GM12878 (cell line): ENCODE measurements around the gene FNDC3B. TPM values are rescaled to one million over a fixed set of nuclear protein-coding genes. Genes with fewer than 3 reads are reported as not detected.

ENCODE experiments used
- ATAC-seq: fragments of 200-7000 bp; cut with Tn5 transposase; 3 replicates; pipeline ENCODE4 v1.9.1; 2020; ENCODE audit warnings: mild to moderate bottlenecking, moderate library complexity
- BruUV-seq: library from RNA; stranded (reverse); fragments of 400-500 nt; replicated peaks from 2 replicates; lab custom pipeline; 2021; lab: Mats Ljungman, UMichigan
- CTCF ChIA-PET: fragments of 300-600 bp; sonication (Branson Sonifier 250); formaldehyde crosslinking; extraction: SDS; loops from one replicate; lab custom pipeline; 2021; ENCODE audit warnings: inconsistent platforms; lab: Yijun Ruan, JAX
- POLR2A ChIA-PET: fragments of 350-600 bp; formaldehyde crosslinking; extraction: SDS; loops from one replicate; lab custom pipeline; 2021; ENCODE audit warnings: inconsistent platforms; lab: Charles Lee
- RAD21 ChIA-PET: fragments of 300-600 bp; sonication (Branson Sonifier 250); formaldehyde crosslinking; loops from one replicate; lab custom pipeline; 2023; ENCODE audit warnings: antibody characterized with exemption; ENCODE audit not compliant: unreplicated experiment; lab: Charles Lee
- SMC1A ChIA-PET: fragments of 300-600 bp; sonication (Branson Sonifier 250); formaldehyde crosslinking; loops from one replicate; lab custom pipeline; 2023; ENCODE audit not compliant: unreplicated experiment, uncharacterized antibody; lab: Charles Lee
- DNase-seq: peaks from one replicate; pipeline ENCODE4 v3.0.0-alpha.2; 2011; ENCODE audit warnings: low read depth, low spot score
- FAIRE-seq: peaks from 3 replicates; lab custom pipeline; 2011; peaks lifted over from hg19 to GRCh38; lab: Jason Lieb, UNC
- H2AFZ ChIP-seq: 2 replicates; pipeline ENCODE4 v1.6.0; 2011; ENCODE audit warnings: low read depth, low read length, control low read depth; ENCODE audit not compliant: control insufficient read depth
- H3K27ac ChIP-seq: 2 replicates; pipeline ENCODE4 v1.5.1; 2011; ENCODE audit warnings: control low read depth; ENCODE audit not compliant: control insufficient read depth, insufficient read depth
- H3K27me3 ChIP-seq, 2 experiments: replicated peaks in 1 of 2; 2 replicates each; pipeline versions ENCODE4 v1.6.0 to v1.6.1; 2011; ENCODE audit warnings: low read length in 1 of 2; ENCODE audit not compliant: control insufficient read depth in 2 of 2, insufficient read depth in 2 of 2
- H3K36me3 ChIP-seq, 2 experiments: 2 replicates each; pipeline ENCODE4 v1.5.1; 2011; ENCODE audit warnings: low read length in 1 of 2; ENCODE audit not compliant: control insufficient read depth in 2 of 2, insufficient read depth in 2 of 2
- H3K4me1 ChIP-seq: 2 replicates; pipeline ENCODE4 v1.6.1; 2011; ENCODE audit warnings: mild to moderate bottlenecking, low read length, moderate library complexity, mixed read lengths; ENCODE audit not compliant: control insufficient read depth, insufficient read depth
- H3K4me2 ChIP-seq: 2 replicates; pipeline ENCODE4 v1.6.0; 2011; ENCODE audit warnings: control low read depth; ENCODE audit not compliant: control insufficient read depth, insufficient read depth
- H3K4me3 ChIP-seq: fragments of 200-600 bp; sonication (generic); 2 replicates; pipeline ENCODE4 v1.5.1; 2016
- H3K79me2 ChIP-seq: 2 replicates; pipeline ENCODE4 v1.6.0; 2011; ENCODE audit warnings: low read length; ENCODE audit not compliant: control insufficient read depth, insufficient read depth
- H3K9ac ChIP-seq: 2 replicates; pipeline ENCODE4 v1.8.0; 2011; ENCODE audit warnings: low read length, control low read depth, mixed read lengths; ENCODE audit not compliant: control insufficient read depth, insufficient read depth
- H3K9me3 ChIP-seq: replicated peaks from 3 replicates; pipeline ENCODE4 v1.5.1; 2011; ENCODE audit warnings: mild to moderate bottlenecking, low read length; ENCODE audit not compliant: control insufficient read depth, insufficient read depth
- H4K20me1 ChIP-seq: 2 replicates; pipeline ENCODE4 v1.6.0; 2011; ENCODE audit not compliant: control insufficient read depth, insufficient read depth
- BACH1 ChIP-seq: fragments of 450-650 bp; IDR thresholded peaks from 2 replicates; pipeline ENCODE4 v1.6.1; 2017; ENCODE audit warnings: mild to moderate bottlenecking, borderline replicate concordance
- BRCA1 ChIP-seq: IDR thresholded peaks from 2 replicates; pipeline ENCODE4 v1.6.1; 2011; ENCODE audit warnings: low read depth, low read length, improper control_type of control experiment
- CBFB ChIP-seq: IDR thresholded peaks from 2 replicates; pipeline ENCODE4 v1.6.1; 2016; ENCODE audit warnings: antibody characterized with exemption, low read depth
- HDAC2 ChIP-seq: fragments of 200-600 bp; sonication (generic); IDR thresholded peaks from 2 replicates; pipeline ENCODE4 v1.6.1; 2017
- HDAC6 ChIP-seq: fragments of 200-600 bp; sonication (generic); IDR thresholded peaks from one replicate; pipeline ENCODE4 v1.8.0; 2017; ENCODE audit warnings: antibody characterized with exemption; ENCODE audit not compliant: unreplicated experiment
- HSF1 ChIP-seq: fragments of 150-350 bp; IDR thresholded peaks from 2 replicates; pipeline ENCODE4 v1.6.1; 2014; ENCODE audit warnings: mild to moderate bottlenecking, low read depth, low read length
- IKZF2 ChIP-seq, 2 experiments: fragments of 450-650 bp; IDR thresholded peaks; 2 replicates each; pipeline ENCODE4 v1.6.1; 2017; ENCODE audit warnings: mild to moderate bottlenecking in 2 of 2, moderate library complexity in 2 of 2
- MXI1 ChIP-seq: fragments of 150-350 bp; IDR thresholded peaks from 2 replicates; pipeline ENCODE4 v1.6.1; 2011; ENCODE audit warnings: low read depth, mild to moderate bottlenecking, inconsistent platforms, low read length, improper control_type of control experiment
- NFYA ChIP-seq: IDR thresholded peaks from 2 replicates; pipeline ENCODE4 v1.6.1; 2011; ENCODE audit warnings: low read depth, mild to moderate bottlenecking, low read length, improper control_type of control experiment, borderline replicate concordance
- POLR2AphosphoS5 ChIP-seq: IDR thresholded peaks from 2 replicates; pipeline ENCODE4 v1.6.1; 2011; ENCODE audit warnings: mild to moderate bottlenecking, low read length, inconsistent platforms
- SPI1 ChIP-seq: IDR thresholded peaks from 2 replicates; pipeline ENCODE4 v1.6.1; 2011; ENCODE audit warnings: low read depth, mild to moderate bottlenecking, low read length, moderate library complexity, borderline replicate concordance; ENCODE audit not compliant: insufficient read depth
- SUZ12 ChIP-seq: fragments of 200-600 bp; sonication (generic); IDR thresholded peaks from one replicate; pipeline ENCODE4 v1.6.1; 2018; ENCODE audit warnings: antibody characterized with exemption, mild to moderate bottlenecking; ENCODE audit not compliant: unreplicated experiment
- YY1 ChIP-seq: IDR thresholded peaks from 2 replicates; pipeline ENCODE4 v1.6.1; 2011; ENCODE audit warnings: low read depth, mild to moderate bottlenecking, low read length
- ZBTB4 ChIP-seq: fragments of 450-650 bp; formaldehyde crosslinking; IDR thresholded peaks from 2 replicates; pipeline ENCODE4 v1.4.0; 2022; ENCODE audit warnings: mild to moderate bottlenecking, moderate library complexity
- ZNF274 ChIP-seq: IDR thresholded peaks from one replicate; pipeline ENCODE4 v1.8.0; 2011; ENCODE audit not compliant: insufficient read length, insufficient read depth
- WGBS: methylation state at CpG from one replicate; pipeline ENCODE4 v1.1.6; 2016; ENCODE audit warnings: low lambda C conversion rate; ENCODE audit not compliant: insufficient replicate concordance, insufficient coverage; ENCODE audit errors: missing lambda C conversion rate; 5-methylcytosine and 5-hydroxymethylcytosine counted together
- in situ Hi-C: fragments of 300-500 bp; cut with MboI; formaldehyde crosslinking; loops from 9 replicates; pipeline ENCODE4 v1.14.3; 2018; ENCODE audit warnings: mixed read lengths
- intact Hi-C: fragments of 100-400 bp; cut with micrococcal nuclease; formaldehyde crosslinking; loops from one replicate; pipeline ENCODE4 v1.14.2; 2022; ENCODE audit not compliant: unreplicated experiment
- polyA plus RNA-seq, 11 experiments: library from polyadenylated mRNA; depleted of rRNA in 4 of 11; unstranded in 6 of 11; stranded (reverse) in 5 of 11; fragments of >200 nt; fragmentation: Nextera tagmentation in 4 of 11; fragmentation: Illumina TruSeq in 1 of 11; extraction: Ambion mirVana in 4 of 11; extraction: Trizol in 1 of 11; gene quantifications; 1 replicate in 1 of 11; 2 replicates in 10 of 11; pipeline versions ENCODE4 v1.2.1 to v1.2.3, GENCODE V29; 2011 to 2016; ENCODE audit warnings: inconsistent platforms in 2 of 11, missing spikeins in 2 of 11, low read depth in 1 of 11
- total RNA-seq, 4 experiments: library from RNA; depleted of rRNA in 3 of 4; stranded (reverse); fragments of >200 nt in 3 of 4; fragmentation: Illumina TruSeq in 1 of 4; extraction: Trizol in 1 of 4; gene quantifications; 2 replicates each; pipeline versions ENCODE4 v1.2.1 to v1.2.3, GENCODE V29; 2013 to 2021

FNDC3B gene
- total and polyA plus RNA-seq, 10 of the 15 experiments (the other 5 are each of a cell fraction or from before 2014, with no cell fraction given): 7.9 to 35.0 (median 18.5) TPM

GRCh38 chr3:172127141-172127540, 87.8 kb downstream of the FNDC3B start:
- Histone ChIP-seq H3K4me1 (peaks cover 4% of the 10 kb centered on the region), H3K79me2 (peaks cover 8% of the 10 kb centered on the region), H3K9me3 (no peaks in the 10 kb centered on the region; the same call in 2 of the 3 replicates), H3K9ac (no peak overlapping the region), H4K20me1 (no peaks in the 10 kb centered on the region), H3K4me3 (no peak overlapping the region), H2AFZ (no peak overlapping the region), H3K4me2 (no peak overlapping the region), H3K36me3 (peaks cover 8 to 9% of the 10 kb centered on the region in 2 experiments; a peak in 2 of 4 replicates), H3K27me3 (no peaks in the 10 kb centered on the region), H3K27ac (no peak overlapping the region)
- ChIA-PET POLR2A (interaction anchor here (0.8 kb wide), 1 partner anchor 23 kb away, joined by 3 read pairs; no protein-coding TSS in a partner anchor), RAD21 (interaction anchor here (1.1 kb wide), 1 partner anchor 20 kb away, joined by 3 read pairs; no protein-coding TSS in a partner anchor), CTCF (interaction anchor here (1.2 to 2.1 kb wide), 7 partner anchors 9 to 148 kb away, joined by 3 to 6 read pairs (median 5); no protein-coding TSS in a partner anchor), SMC1A (interaction anchor here (0.6 to 12.5 kb wide), 8 partner anchors 11 to 89 kb away, joined by 3 to 107 read pairs (median 5); no protein-coding TSS in a partner anchor)
- no peak for DNase-seq
- WGBS: 58% methylated on average over 2 of the region's 2 CpGs
- ATAC-seq: no peak
- intact Hi-C loops: no loop called here
- in situ Hi-C loops: no loop called here
- no peak for FAIRE-seq
- BruUV-seq: no TSS peak
- TF ChIP-seq SUZ12 (no peak), NFYA (no peak), BACH1 (no peak), HDAC6 (no peak), HSF1 (no peak), HDAC2 (no peak), MXI1 (no peak), ZNF274 (no peak), IKZF2 (IDR thresholded peaks at IDR 0.05) (no peak), POLR2AphosphoS5 (no peak), YY1 (no peak), SPI1 (no peak), BRCA1 (no peak), CBFB (no peak), ZBTB4 (CRISPR knock-in tag) (no peak)
